Epithelial cell of esophagus (primary cell): ENCODE results near the gene COX18.

ENCODE experiments used
- DNase-seq: peaks from one replicate; pipeline ENCODE4 v3.0.0; 2010; ENCODE audit warnings: low read depth
- H3K4me3 ChIP-seq: 2 replicates; pipeline ENCODE4 v1.5.1; 2011; ENCODE audit warnings: mild to moderate bottlenecking, low read length, control low read depth
- TF ChIP-seq, protein P1 (sequence below): IDR thresholded peaks from 2 replicates; pipeline ENCODE4 v1.5.1; 2011; ENCODE audit warnings: low read depth, mild to moderate bottlenecking, low read length, control low read depth, inconsistent platforms; ENCODE audit not compliant: insufficient read depth; ENCODE audit errors: missing control alignments

COX18 gene, protein sequence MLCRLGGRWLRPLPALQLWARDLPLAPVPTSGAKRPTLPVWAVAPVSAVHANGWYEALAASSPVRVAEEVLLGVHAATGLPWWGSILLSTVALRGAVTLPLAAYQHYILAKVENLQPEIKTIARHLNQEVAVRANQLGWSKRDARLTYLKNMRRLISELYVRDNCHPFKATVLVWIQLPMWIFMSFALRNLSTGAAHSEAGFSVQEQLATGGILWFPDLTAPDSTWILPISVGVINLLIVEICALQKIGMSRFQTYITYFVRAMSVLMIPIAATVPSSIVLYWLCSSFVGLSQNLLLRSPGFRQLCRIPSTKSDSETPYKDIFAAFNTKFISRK

DNA sequence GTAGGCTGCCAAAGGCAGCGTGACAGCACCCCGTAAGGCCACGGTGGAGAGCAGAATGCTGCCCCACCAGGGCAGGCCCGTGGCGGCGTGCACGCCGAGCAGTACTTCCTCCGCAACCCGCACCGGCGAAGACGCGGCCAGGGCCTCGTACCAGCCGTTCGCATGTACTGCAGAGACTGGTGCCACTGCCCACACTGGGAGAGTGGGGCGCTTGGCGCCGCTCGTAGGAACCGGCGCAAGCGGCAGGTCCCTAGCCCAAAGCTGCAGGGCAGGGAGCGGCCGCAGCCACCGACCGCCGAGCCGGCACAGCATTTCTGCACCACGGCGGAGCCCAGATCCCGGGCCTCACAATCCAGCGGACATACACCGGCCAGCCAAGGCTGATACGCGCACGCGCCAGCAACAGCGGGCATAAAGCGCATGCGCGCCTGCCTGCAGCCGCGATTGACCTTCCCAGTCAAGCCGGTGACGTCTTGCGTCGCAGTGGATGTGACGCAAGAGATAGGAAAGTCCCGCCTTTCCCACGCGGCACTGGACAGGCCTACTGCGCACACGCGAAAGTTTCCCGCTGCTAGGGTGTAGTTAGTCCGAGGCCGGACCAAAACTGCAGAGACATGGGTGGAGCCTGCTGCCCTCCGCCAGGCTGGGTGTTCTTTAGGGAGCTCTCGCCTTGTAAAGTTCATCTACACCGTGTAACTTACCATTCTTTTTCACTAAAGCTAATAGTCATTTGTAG lies at the start of gene COX18:
COX18 (minus strand) TSS at position 379 of the 736 bp plus-strand sequence; CDS start at position 312, 67 bp downstream.
- DNase-seq, result peak; percentile 98
- TF ChIP-seq, protein P1, sequence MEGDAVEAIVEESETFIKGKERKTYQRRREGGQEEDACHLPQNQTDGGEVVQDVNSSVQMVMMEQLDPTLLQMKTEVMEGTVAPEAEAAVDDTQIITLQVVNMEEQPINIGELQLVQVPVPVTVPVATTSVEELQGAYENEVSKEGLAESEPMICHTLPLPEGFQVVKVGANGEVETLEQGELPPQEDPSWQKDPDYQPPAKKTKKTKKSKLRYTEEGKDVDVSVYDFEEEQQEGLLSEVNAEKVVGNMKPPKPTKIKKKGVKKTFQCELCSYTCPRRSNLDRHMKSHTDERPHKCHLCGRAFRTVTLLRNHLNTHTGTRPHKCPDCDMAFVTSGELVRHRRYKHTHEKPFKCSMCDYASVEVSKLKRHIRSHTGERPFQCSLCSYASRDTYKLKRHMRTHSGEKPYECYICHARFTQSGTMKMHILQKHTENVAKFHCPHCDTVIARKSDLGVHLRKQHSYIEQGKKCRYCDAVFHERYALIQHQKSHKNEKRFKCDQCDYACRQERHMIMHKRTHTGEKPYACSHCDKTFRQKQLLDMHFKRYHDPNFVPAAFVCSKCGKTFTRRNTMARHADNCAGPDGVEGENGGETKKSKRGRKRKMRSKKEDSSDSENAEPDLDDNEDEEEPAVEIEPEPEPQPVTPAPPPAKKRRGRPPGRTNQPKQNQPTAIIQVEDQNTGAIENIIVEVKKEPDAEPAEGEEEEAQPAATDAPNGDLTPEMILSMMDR, result no peak
- peak within 1 kb of the TSS; percentile 77 for H3K4me3 ChIP-seq

DNA sequence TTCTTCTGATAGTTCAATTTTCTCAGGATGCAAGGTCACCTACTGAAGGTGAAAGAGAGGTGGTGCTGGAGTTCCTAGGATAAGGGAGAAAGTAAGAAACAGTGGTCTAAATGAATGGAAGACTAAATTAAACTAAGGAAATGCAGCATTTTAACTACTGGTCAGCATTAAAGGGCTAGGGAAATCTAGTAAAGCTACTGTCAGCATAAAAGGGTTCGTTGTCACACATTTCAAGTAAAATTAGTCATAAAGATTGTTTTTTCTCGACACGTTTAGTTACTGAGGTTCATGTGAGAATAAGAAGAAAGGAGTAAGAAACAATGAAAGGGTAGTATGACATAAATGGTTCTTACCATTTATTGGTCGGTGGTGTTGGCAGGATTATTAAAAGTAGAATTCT lies 40.0 kb upstream of the COX18 start:
- DNase-seq, result no peak
- H3K4me3 ChIP-seq, result no peak overlapping the region
- TF ChIP-seq, protein P1, result no peak

DNA sequence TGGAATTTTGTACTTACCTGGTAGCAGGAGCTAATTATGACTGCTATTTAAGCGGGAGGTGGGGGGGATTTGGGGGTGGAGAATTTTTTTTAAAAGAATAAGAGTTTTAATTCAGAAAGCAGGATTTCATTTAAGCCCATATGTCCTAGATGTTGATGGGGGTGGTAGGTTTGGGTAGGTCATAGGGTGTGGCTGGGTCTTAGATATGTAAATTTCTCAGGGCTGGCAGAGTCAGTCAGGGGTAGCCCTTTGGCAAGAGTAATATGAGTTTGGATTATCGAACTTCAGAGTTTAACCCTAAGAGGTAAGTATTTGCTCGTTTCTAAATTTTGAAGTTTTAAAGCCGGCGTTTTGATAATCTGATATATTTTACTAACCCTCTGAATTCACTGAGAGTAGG lies 35.2 kb upstream of the COX18 start:
- TF ChIP-seq, protein P1, result no peak
- no peak overlapping the region for H3K4me3 ChIP-seq
- no peak for DNase-seq

DNA sequence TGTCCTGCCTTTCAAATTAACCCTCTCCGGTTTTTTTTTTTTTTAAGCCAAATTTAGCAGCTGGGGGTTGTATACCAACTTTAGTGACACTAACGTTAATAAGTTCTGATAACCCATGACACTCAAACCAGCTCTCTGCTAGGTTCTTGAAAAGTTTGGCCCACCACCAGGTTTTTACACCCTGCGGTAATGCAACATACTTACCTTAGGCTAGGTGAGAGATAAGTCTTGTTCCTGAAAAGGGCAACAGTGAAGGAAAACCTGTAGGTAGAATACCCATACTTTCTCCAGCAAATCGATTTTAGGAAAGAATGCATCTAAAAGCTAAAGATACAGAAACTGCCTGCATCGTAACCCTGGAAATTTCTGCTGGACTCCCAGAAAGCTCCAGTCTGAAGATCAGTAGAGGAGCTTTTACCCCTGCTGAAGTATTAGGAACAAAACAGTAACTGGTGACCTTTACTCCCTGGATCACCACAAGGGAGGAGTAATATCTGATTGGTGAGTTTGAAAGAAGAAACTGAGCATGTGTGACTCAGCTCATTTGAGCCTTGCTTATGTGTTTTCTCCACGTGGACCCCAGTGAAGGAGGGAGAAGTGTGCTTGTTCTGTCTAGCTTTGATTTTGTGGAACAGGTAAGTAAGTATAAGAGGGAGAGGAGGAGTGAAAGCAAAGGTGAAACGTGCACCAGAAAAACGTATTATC lies 34.4 kb upstream of the COX18 start:
- TF ChIP-seq, protein P1, result no peak
- peak; percentile 5 for DNase-seq
- H3K4me3 ChIP-seq, result no peak overlapping the region

DNA sequence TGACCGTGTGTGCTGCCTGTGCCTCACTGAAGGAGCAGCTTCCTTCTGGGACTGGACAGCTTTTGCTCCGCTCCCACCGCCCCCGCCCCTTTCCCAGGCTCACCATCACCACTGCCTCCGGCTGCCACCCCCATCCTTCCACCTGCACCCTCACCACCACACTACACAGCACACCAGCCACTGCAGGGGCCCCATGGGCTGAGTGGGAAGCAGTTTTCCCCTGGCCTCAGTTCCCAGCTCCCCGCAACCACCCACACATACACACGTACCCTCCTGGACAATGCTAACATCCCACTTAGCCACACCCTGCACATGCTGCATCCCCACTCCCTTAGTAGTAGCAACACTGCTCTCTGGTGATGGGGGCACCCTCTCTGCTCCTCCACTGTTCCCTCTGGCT lies 29.6 kb upstream of the COX18 start:
- DNase-seq, result no peak
- no peak overlapping the region for H3K4me3 ChIP-seq

DNA sequence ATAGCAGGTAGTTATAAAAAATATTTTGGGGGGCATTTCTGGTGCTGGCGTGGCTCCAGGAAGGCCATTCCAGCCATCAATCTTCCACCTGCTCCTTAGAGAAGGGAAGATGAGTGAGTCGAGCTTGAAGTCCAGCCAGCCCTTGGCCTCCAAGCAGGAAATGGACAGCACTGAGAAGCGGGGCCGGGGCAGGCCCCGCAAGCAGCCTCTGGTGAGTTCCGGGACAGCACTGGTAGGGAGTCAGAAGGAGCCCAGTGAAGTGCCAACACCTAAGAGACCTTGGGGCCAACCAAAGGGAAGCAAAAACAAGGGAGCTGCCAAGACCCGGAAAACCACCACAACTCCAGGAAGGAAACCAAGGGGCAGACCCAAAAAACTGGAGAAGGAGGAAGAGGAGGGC lies 29.2 kb upstream of the COX18 start:
- H3K4me3 ChIP-seq, result no peak overlapping the region
- DNase-seq, result no peak
- TF ChIP-seq, protein P1, result no peak

More for the DNA sequence above, 29.6 kb upstream of the COX18 start:
- TF ChIP-seq, protein P1, result no peak
